Ascending aorta (tissue), 2 donors: ENCODE measurements around the gene VRK1. TPM values are rescaled to one million over a fixed set of nuclear protein-coding genes. Genes with fewer than 3 reads are reported as not detected.

Source experiments
- DNase-seq, 2 donors: peaks; one replicate each; pipeline ENCODE4 v3.0.0-alpha.2; 2019; ENCODE audit warnings: low spot score in 2 of 2
- H3K27ac ChIP-seq, 2 donors: fragments of 200-600 bp; sonication (generic); one replicate each; pipeline ENCODE4 v1.5.1; 2016 to 2017; ENCODE audit warnings: mild to moderate bottlenecking in 1 of 2
- H3K27me3 ChIP-seq: fragments of 200-600 bp; sonication (generic); one replicate; pipeline ENCODE4 v1.5.1; 2017
- H3K36me3 ChIP-seq, 2 donors: fragments of 200-600 bp; sonication (generic); one replicate each; pipeline ENCODE4 v1.5.1; 2016
- H3K4me1 ChIP-seq, 2 donors: fragments of 200-600 bp; sonication (generic); one replicate each; pipeline ENCODE4 v1.5.1; 2016 to 2017; ENCODE audit warnings: mild to moderate bottlenecking in 1 of 2
- H3K4me3 ChIP-seq, 2 donors: fragments of 200-600 bp; sonication (generic); one replicate each; pipeline ENCODE4 v1.5.1; 2016 to 2017; ENCODE audit warnings: mild to moderate bottlenecking in 1 of 2
- H3K9me3 ChIP-seq, 2 donors: fragments of 200-600 bp; sonication (generic); one replicate each; pipeline ENCODE4 v1.5.1; 2016
- intact Hi-C: fragments of 100-400 bp; cut with DNase I; formaldehyde crosslinking; loops from one replicate; pipeline ENCODE4 v1.15.1; 2023
- total RNA-seq: library from RNA; depleted of rRNA; stranded (reverse); fragments of >200 nt; gene quantifications from one replicate; pipeline ENCODE4 v1.1.0, GENCODE V29; 2016
- TF ChIP-seq, protein P1 (sequence below), 3 experiments: fragments of 200-600 bp in 2 of 3; fragments of 450-650 bp in 1 of 3; sonication (generic) in 2 of 3; IDR thresholded peaks; one replicate each; pipeline ENCODE4 v1.5.1; 2016 to 2019; ENCODE audit warnings: antibody characterized with exemption in 3 of 3, mild to moderate bottlenecking in 1 of 3, moderate library complexity in 1 of 3

The VRK1 gene
- total RNA-seq, 1 donor from 2014 or later, result 2.4 TPM

DNA sequence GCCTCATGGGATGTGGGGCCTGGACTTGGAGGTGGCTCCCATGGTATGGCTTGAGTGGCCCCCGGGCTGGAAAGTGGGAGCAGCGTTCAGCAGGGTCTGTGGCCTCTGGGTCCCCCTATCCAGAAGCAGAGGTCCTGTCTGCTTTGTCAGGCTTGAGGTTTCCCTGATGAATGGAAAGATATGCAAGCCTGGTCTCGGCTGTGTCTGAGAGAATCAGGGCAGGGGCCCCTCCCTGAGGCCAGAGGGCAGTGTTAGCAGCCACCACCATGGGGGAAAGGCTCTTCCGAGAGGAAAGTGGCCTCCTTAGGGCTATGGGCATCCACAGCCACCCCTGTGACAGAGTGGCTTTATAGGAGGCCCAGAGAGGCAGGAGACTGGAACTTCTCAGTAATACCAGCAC is 128.2 kb downstream of the VRK1 start:
- Histone ChIP-seq H3K27ac (no peak overlapping the region), H3K4me3 (no peak overlapping the region), H3K9me3 (no peaks in the 10 kb centered on the region), H3K27me3 (no peaks in the 10 kb centered on the region), H3K4me1 (no peaks in the 10 kb centered on the region), H3K36me3 (no peaks in the 10 kb centered on the region)
- DNase-seq, result no peak
- intact Hi-C loops, result no loop called here
- TF ChIP-seq, protein P1, sequence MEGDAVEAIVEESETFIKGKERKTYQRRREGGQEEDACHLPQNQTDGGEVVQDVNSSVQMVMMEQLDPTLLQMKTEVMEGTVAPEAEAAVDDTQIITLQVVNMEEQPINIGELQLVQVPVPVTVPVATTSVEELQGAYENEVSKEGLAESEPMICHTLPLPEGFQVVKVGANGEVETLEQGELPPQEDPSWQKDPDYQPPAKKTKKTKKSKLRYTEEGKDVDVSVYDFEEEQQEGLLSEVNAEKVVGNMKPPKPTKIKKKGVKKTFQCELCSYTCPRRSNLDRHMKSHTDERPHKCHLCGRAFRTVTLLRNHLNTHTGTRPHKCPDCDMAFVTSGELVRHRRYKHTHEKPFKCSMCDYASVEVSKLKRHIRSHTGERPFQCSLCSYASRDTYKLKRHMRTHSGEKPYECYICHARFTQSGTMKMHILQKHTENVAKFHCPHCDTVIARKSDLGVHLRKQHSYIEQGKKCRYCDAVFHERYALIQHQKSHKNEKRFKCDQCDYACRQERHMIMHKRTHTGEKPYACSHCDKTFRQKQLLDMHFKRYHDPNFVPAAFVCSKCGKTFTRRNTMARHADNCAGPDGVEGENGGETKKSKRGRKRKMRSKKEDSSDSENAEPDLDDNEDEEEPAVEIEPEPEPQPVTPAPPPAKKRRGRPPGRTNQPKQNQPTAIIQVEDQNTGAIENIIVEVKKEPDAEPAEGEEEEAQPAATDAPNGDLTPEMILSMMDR (IDR thresholded peaks at IDR 0.05), result no peak

DNA sequence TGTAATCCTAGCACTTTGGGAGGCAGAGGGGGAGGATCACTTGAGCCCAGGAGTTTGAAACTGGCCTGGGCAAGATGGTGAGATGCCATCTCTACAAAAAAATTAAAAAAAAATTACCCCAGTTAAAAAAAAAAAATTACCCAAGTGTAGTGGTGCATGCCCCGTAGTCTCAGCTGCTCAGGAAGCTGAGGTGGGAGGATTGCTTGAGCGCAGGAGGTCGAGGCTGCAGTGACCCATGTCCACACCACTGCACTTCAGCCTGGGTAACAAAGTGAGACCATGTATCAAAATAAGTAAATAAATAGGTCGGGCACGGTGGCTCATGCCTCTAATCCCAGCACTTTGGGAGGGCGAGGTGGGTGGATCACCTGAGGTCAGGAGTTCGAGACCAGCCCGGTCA is 128.8 kb downstream of the VRK1 start:
- no peaks in the 10 kb centered on the region for H3K36me3 ChIP-seq
- no peak overlapping the region for H3K4me3 ChIP-seq
- no peak for DNase-seq
- TF ChIP-seq, protein P1 (IDR thresholded peaks at IDR 0.05), result no peak
- no peaks in the 10 kb centered on the region for H3K9me3 ChIP-seq
- H3K4me1 ChIP-seq, result no peaks in the 10 kb centered on the region
- intact Hi-C loops, result no loop called here
- no peaks in the 10 kb centered on the region for H3K27me3 ChIP-seq
- H3K27ac ChIP-seq, result no peak overlapping the region

DNA sequence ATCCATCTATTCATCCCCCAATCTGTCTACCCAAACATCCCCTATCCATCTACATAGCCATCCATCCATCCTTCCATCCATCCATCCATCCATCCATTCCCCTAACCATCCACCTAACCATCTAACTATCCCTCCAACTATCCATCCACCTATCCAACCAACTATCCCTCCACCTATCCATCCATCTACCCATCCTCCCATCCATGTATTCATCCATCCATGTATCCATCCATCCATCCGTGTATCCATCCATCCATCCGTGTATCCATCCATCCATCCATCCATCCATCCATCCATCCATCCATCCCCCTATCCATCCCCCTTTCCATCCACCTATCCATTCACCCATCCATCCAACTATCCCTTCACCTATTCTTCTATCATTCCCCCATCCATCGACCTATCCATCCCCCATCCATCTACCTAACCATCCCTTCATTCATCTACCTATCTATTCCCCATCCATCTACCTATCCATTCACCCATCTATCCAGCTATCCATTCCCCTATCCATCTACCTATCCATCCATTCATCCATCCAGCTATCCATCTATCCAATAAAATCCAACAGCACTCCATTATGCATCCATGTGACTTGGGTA is 131.7 kb downstream of the VRK1 start:
- no peaks in the 10 kb centered on the region for H3K27me3 ChIP-seq
- no peaks in the 10 kb centered on the region for H3K36me3 ChIP-seq
- TF ChIP-seq, protein P1 (IDR thresholded peaks at IDR 0.05), result no peak
- no peak overlapping the region for H3K4me3 ChIP-seq
- H3K9me3 ChIP-seq, result no peaks in the 10 kb centered on the region
- H3K4me1 ChIP-seq, result no peaks in the 10 kb centered on the region
- no peak overlapping the region for H3K27ac ChIP-seq
- intact Hi-C loops, result no loop called here
- DNase-seq, result no peak

DNA sequence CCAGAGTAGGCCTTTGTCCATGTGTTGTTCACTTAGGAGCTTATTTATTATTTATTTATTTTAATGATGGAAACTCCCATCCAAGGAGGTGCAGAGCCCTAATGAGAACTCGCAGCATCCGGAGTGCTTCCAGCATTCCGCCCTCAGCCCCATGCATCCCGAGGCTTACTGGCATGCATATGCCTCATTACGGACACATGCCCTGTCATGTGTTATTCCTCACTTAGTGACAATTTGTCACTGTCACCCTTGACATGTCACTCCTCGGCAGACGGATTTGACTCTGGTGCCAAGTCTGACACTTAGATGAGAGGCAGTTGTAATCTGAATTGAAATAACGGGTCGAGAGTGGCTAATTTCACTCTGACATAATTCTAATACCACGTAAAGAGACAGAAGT is 132.8 kb downstream of the VRK1 start:
- TF ChIP-seq, protein P1 (IDR thresholded peaks at IDR 0.05), result no peak
- H3K9me3 ChIP-seq, result no peaks in the 10 kb centered on the region
- no peak overlapping the region for H3K27ac ChIP-seq
- H3K27me3 ChIP-seq, result no peaks in the 10 kb centered on the region
- no peak for DNase-seq
- H3K4me1 ChIP-seq, result no peaks in the 10 kb centered on the region
- H3K4me3 ChIP-seq, result no peak overlapping the region
- no peaks in the 10 kb centered on the region for H3K36me3 ChIP-seq
- intact Hi-C loops, result no loop called here

DNA sequence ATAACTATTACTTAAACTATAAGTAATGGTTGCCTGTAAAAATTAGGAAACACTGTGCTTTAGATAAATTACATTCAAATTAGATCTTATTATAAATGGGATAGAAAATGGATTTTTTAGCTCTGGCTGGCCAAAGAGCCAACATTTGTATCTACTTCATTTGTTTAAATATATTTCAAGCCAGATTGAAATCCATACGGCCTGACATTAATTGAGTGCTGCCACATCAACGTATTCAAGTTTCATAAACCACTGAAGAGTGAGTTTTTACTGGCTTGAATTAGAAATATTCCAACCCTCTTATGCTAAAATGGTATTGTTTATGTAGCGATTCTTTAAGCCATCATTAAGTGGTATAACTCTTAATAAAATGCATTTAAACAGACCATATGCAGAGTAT is 133.3 kb downstream of the VRK1 start:
- no peak overlapping the region for H3K4me3 ChIP-seq
- no peak overlapping the region for H3K27ac ChIP-seq
- no peaks in the 10 kb centered on the region for H3K27me3 ChIP-seq
- H3K36me3 ChIP-seq, result no peaks in the 10 kb centered on the region
- TF ChIP-seq, protein P1 (IDR thresholded peaks at IDR 0.05), result no peak
- H3K4me1 ChIP-seq, result no peaks in the 10 kb centered on the region
- no peak for DNase-seq
- intact Hi-C loops, result no loop called here
- no peaks in the 10 kb centered on the region for H3K9me3 ChIP-seq
